GM12891 (cell line): Measurements from ENCODE around the gene VPS13A.

Experiments used
- POLR2A ChIP-seq: IDR thresholded peaks from 2 replicates; pipeline ENCODE4 v1.6.1; 2011; ENCODE audit warnings: low read depth, low read length, control low read depth
- TAF1 ChIP-seq: IDR thresholded peaks from 2 replicates; pipeline ENCODE4 v1.6.1; 2011; ENCODE audit warnings: low read depth, low read length, control low read depth

GRCh38 chr9:77427256-77427927, 250.1 kb downstream of the VPS13A start:
- TF ChIP-seq POLR2A (no peak), TAF1 (no peak)
